GM19238 (cell line): Measurements from ENCODE around the gene CRAMP1.

Experiments used
- DNase-seq: peaks from one replicate; pipeline ENCODE4 v3.0.0; 2011; ENCODE audit warnings: low spot score; ENCODE audit not compliant: insufficient read length

The CRAMP1 gene

DNA sequence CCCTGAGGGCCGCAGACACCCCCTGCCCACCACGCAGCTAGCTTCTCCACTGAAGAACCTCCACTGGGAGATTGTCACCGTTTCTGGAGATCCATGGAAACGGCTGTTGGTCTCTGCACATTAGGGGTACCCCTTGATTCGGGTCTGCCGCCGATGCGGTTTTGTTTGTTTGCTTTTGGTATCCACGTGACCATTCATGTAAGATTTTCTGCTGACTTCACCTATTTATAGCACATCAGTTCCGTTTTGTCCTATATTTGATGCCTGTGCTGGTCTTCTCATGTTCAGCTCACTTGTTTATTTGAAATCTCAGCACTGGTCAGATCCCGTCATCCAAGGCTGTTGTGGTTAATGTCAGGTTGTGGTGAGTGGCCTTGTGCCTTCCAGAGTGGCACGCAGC lies 21.1 kb downstream of the CRAMP1 start:
- no peak for DNase-seq

DNA sequence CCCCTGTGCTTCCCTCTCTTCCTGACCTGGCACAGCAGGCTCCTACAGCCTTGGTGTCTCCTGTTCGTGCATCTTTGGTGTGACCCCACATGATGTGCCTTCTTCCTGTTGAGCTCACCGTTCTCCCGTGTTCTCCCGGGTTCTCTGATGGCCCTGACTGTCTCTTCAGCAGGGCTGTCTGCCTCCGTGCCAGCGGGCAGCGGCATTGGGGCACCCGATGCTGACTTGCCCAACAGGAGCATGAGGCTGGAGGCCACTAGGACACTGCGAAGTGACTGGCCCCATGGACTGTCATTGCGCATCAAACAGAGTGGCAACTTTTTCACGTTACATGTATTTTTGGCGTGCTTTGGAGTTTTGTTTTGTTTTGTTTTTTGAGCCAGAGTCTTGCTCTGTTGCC lies 22.4 kb downstream of the CRAMP1 start:
- DNase-seq: no peak

DNA sequence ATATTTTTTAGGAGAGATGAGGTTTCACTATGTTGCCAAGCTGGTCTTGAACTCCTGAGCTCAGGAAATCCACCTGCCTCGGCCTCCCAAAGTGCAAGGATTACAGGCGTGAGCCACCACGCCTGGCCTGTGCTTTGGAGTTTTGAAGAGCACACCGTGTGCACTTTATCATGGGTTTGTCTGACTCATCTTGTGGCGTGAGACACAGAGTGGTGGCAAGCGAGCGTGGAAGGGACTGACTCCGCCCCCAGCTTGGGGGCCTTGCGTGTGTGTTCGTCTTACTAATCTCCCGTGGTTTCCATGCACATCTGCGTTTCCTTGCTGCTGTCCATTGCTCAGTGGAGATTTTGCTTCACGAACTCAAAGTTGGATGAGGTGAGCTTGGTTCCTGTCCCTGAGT lies 22.9 kb downstream of the CRAMP1 start:
- DNase-seq: no peak

DNA sequence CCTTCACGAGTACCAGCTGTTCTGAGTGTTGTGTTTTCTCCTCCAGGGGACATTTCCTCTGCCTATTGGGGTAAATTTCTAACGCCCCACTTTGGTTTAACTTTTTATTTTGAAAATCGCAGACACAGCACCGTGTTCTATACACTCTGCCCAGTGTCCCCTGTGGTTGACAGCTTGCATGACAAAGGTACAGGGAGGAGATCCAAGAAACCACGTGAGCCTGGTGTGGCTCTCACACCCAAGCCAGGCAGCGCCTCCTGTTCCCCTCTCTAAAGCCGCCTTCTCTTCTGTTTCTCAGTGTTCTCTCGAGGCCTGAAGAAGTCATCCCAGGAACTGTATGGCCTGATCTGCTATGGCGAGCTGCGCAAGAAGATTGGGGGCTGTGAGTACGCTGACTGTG lies 25.4 kb downstream of the CRAMP1 start:
- DNase-seq: no peak

DNA sequence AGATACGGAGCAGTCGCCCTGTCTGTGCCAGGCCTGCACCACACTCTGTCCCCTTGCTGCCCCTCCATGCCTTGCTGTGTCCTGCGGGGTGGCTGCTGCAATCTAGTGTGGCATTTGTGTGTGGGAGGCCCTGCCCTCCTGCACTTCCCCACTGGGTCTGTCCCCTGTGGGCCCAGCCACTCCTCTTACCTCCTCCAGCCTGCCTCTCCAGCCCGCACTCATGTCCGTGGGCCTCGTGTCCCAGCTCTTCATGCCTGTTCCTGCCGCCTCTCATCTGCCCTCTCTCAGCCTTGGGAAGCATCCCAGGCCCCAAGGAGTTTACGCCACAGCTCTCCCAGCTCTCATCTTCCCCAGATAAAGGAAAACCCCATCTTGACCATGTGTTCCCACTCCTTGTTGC lies 26.6 kb downstream of the CRAMP1 start:
- no peak for DNase-seq

DNA sequence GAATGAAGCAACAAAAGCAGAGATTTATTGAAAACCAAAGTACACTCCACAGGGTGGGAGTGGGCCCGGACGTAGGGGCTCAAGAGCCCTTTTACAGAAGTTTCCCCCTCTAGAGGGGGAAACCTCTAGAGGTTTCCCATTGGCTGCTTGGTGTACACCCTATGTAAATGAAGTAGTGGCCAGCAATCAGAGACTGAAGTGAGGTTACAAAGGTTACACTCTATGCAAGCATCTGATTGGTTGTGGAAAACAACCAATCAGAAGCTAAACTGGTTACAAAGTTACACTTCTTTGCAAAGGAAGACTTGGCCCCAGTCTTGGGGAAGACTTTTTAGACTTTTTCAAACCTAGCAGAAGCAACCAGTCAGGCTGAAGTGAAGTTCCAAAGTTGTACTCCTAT lies 27.1 kb downstream of the CRAMP1 start:
- no peak for DNase-seq

DNA sequence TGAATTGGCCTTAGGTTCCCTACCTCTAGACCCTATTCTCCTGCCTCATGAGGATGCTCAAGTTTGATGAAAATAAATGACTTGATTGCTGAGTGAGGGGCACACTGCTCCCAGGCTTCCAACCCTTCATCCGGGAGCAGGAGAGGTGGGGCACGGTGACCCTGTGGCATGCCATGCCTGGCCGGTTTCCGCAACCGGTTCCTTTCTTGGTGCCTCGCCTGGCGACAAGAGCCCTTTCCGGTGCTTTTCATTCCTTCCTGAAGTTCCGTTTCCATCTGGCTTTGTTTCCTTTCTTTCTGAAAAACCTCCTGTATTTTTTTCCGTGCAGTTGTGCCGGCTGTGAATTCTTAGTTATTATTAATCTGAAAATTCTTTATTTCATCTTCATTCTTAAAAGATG lies 27.7 kb downstream of the CRAMP1 start:
- no peak for DNase-seq

DNA sequence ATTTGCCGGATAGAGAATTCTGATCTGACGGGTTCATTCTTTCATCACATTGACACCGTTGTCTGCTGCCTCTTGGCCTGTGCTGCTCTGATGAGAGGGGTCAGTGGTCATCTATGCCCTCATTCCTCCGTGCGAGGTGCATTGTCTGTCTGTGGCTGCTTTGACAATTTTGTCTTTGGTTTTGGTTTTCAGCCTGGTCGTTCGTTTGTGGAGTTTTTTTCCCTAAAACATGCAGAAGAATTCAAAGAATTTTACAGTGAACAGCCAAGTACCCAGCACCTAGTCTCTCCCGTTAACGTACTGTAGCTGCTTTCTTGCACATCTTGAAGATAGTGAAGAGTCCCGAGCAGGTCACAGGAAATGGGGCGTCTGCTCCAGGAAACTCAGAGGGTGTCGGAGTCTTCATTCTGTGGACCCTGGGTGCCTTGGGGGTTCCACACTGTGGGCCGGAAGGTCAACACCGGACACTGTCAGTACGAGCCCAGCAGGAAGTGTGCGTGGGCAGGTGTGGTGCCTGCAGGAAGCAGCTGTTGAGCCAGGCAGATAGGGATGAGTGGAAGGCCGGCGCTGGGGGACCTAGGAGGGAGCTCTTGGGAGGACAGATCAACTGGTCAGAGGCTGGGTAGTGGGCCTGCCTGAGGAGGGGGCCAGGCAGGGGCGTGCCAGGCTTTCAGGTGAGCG lies 28.2 kb downstream of the CRAMP1 start:
- no peak for DNase-seq

DNA sequence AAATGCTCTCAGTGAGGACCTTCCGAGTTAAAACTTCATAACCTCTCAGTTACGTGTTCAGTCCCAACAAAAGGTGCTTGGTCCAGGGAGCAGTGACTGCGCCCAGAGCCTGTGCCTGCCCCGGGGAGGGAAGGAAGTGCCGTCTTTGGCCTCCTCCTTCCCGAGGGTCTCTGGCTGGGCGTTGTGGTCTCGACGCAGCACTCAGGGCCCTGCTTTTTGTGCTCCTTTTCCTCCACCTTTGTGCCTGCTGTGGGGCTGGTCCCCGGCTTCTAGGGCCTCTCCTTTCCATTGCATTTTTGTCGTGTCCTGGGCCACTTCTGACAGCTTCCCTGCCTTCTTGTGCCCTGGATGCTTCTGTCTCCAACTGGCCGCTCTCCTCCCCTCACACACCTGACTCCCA lies 29.1 kb downstream of the CRAMP1 start:
- no peak for DNase-seq

DNA sequence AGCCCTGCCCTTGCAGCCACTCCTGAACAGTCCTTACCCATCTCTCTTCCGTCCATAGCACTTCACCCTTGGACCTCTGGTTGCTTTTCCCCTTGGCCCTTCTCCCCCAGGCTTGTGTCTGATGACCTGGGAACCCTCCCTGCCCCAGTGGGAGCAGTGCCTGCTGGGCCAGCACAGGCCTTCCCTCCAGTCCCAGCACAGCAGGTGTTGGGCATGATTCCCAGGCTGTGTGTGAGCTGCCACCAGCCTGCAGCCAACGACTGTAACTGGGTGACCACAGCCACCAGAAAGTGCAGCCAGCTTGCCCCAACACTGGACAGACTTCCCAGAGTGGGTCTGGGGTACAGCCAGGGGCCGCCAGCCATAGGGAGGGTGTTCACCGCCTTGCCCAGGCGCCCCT lies 30.0 kb downstream of the CRAMP1 start:
- DNase-seq: no peak

DNA sequence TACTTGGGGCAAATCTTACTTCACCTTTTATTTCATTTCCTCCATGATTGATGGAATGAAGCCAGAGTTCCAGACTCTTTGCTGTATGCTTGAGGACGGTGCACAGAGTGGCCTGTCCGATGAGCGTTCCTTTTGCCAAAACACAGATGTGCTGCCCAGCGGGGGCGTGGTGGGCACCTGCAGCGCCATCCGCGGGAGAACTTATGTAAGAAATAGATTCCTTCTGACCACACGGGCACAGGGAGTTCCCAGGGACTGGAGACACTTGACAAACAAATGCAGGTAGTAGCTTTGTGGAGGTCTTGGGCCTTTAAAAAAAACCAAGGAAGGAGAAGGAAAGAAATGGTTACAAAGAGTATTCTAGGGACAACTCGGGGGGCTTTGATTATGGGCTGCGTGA lies 30.6 kb downstream of the CRAMP1 start:
- DNase-seq: no peak

DNA sequence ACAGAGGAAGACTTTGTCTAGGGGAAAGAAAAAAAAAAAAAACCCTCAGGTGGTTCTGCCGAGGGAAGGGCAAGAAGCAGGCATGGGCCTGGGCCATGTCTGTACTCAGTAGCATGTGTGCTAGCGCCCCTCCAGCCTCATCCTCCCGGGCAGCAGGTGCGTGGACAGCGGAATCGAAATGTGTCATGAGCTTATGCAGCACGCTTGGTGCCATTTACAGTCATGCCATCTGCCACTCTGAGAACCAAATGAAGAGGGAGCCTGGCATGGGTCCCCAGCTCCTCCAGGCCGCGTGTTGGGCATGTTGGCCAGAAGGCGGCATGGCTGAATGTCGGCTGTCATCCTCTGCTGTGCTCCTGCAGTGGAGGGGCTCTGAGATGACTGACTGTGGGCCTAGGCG lies 31.4 kb downstream of the CRAMP1 start:
- no peak for DNase-seq

DNA sequence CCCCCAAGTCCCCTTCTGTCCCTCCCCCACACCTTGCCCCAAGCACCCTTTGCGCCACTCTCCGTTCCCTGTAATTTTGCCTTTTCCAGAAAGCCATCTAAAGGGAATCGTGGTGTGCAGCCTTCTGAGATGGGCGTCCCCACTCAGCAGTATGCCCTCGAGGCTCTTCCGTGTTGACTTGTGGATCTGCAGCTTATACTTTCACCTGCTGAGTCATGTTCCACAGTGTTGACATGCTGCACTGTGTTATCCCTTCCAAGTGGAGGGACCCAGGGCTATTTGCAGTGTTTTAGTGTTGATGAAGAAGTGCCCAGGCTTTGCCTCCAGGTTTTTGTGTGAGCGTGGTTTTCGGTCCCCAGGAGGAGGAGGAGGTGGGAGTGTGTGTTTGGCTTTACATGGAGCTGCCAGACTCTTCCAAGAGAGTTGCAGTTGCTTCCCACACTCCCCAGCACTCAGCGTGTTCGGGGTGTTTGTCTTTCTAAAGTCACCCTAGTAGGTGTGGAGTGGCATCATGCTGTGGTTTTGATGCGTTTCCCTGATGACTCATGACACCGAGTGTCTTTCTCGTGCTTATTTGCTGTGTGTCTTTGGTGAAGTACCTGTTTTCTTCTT lies 33.9 kb downstream of the CRAMP1 start:
- no peak for DNase-seq

DNA sequence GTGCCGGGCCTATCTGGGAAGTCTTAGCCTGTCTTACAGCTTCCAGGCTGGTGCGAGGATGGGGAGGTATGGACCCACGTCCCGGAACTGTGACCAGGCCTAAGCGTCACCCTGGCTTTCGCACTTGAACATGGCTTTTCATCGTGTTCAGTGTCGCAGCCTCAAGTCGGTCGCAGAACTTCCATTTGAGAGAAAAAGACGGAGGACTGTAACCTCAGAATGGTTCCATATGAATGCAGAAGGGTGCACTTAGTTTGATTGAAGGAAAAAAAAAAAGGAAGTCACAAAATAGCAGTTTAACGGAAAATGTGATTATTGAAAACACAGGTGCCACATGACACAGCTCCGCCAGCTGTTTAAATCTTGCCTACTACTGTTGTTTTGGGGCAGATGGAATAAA lies 35.7 kb downstream of the CRAMP1 start:
- no peak for DNase-seq

DNA sequence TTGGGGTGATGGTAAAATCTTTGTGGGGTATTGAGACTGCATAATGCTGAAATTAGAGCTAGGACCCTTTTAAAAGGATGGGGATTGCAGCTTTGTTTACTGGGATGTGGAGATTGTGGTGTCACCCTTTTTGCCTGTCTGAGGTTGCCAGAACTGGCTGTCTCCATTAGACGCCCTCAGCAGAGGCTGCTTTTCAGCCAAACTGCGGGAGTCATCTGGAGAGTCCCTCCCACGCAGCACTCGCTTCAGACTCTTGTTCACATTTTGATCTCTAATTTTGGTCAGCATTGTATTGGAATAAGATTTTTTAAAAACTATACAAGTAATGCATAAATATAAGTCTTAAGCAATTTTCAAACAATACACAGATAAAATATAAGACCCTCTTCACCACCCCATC lies 38.0 kb downstream of the CRAMP1 start:
- no peak for DNase-seq

DNA sequence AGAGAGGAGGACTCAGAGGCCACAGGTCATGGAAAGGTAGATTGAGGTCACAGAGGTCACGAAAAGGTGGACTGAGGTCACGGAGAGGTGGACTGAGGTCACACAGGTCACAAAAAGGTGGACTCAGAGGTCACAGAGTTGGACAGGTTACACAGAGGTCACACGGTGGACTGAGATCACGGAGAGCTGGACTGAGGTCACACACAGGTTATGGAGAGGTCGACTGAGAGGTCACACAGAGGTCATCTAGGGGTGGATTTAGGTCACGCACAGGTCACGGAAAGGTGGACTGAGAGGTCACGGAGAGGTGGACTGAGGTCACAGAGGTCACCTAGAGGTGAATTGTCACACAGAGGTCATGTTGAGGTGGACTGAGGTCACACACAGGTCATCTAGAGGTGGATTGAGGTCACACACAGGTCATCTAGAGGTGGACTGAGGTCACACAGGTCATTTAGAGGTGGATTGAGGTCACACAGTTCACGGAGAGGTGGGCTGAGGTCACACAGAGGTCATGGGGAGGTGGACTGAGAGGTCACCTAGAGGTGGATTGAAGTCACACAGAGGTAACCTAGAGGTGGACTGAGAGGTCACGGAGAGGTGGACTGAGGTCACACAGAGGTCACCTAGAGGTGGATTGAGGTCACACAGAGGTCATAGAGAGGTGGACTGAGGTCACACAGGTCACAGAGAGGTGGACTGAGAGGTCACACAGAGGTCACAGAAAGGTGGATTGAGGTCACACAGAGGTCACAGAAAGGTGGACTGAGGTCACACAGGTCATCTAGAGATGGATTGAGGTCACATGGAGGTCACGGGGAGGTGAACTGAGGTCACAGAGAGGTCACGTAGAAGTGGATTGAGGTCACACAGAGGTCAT lies 39.2 kb downstream of the CRAMP1 start:
- no peak for DNase-seq

DNA sequence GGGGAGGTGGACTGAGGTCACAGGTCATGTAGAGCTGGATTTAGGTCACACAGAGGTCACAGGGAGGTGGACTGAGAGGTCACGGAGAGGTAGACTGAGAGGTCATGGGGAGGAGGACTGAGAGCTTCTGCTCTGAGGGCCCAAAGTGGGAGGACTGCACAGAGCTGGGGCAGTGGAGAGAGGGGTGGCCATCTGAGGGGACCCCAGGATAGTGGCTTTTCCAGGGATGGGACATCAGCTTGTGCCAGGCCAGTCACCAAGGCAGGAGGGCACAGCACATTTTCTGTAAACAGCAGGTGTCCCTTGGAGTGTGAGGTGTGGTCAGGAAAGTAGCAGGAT lies 39.8 kb downstream of the CRAMP1 start:
- no peak for DNase-seq

DNA sequence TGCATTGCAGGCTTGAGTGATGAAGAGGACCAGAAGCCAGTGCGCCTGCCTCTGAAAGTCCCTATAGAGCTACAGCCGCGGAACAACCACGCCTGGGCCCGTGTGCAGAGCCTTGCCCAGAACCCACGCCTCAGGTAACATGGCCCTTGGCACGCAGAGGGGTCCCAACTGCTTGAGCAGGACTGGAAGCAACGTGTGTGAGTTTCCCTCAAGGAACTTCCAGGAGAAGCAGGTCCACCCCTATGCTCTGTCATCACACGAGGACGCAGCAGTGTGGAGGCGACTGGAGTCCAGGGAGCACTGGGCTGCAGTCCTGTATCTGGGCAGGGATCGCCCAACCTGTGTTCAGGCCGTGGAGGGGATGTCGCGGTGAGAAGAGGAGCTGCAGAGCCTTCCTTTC lies 40.9 kb downstream of the CRAMP1 start:
- DNase-seq: no peak

DNA sequence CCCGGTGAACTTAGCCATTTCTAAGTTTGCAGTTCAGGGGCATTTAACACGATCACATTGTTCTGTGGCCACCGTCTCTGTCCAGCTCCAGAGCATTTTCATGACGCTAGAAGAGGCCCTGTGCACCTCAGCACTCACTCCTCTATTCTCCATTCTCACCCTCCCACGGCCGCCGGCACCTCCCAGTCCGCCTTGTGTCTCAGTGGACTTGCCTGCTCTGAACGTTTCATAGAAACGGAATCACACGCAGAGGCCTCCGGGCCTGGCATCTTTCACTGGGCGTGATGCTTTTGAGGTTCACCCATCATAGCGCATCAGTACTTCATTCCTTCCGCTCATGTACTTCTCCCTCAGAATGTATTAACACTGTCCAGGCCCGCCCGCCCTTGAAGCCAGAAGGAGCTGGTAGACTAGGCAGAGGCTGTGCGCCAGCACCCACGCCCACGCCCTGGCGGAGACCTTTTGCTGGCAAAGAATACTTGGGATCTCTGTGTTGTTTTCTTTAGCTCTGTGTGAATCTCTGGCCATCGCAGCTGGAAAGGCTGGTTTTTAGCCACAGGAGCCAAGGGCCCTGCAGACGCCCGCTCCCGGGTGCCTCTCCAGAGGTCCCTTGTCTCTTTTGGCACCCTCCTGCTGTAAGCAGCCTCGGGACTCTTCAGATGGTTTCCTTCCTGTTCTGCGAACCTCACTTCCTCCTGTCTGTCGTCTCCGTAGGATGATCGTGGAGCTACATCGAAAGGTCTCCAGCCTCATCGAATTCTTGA lies 42.5 kb downstream of the CRAMP1 start:
- no peak for DNase-seq

DNA sequence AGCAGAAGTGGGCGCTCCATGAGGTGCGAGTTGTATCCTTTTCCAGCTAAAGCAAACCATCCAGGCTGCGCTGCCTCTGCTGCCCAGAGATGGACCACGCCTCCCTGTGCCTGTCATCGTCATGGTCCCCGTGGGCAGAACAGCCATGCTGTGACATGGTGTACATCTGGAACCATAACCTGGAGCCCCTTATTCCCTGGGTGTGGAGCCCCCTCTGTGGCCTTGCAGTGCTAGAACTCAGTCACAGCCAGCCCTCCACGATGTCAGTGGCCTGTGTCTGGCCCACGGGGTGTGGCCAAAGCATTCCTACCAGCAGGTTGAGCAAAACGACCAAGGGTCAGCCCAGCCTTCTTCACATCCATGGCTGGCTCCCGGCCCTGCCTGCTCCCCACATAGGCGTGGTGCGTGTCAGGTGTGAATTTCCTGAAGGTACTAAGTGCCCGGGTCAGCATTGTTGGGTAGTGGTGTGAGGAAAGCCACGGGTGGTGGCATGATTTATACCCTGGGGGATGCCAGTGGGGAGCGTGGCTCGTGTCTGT lies 43.2 kb downstream of the CRAMP1 start:
- DNase-seq: no peak

DNA sequence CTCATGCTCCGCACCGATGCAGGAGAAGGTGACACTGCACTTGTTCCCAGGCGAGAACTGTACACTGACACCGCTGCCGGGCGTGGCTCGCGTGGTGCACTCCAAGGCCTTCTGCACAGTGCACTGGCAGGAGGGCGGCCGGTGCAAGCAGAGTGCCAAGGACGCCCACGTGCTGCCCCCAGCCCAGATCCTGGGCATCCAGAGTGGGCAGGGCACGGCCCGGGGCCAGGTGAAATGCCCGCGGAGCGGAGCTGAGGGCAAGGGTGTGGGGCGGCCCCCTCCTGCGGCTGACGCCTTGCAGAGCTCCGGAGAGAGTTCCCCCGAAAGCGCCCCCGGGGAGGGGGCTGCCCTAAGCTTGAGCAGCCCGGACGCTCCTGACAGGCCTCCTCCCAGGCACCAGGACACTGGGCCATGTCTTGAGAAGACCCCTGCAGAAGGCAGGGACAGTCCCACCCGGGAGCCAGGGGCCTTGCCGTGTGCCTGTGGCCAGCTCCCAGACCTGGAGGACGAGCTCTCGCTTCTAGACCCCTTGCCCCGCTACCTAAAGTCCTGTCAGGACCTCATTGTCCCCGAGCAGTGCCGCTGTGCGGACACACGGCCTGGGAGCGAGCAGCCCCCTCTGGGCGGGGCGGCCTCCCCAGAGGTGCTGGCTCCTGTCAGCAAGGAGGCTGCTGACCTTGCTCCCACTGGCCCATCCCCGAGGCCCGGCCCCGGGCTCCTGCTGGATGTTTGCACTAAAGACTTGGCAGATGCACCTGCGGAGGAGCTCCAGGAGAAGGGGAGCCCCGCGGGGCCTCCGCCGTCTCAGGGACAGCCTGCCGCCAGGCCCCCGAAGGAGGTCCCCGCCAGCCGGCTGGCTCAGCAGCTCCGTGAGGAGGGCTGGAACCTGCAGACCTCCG lies 44.0 kb downstream of the CRAMP1 start:
- DNase-seq: no peak
